ENCODE data around the gene ADAMTS7.

Gene ADAMTS7

GRCh38 chr15:78715930-78716329 is 95.3 kb downstream of the ADAMTS7 start:
- in situ Hi-C loops (cut with HindIII; ENCODE audit: low pct_ligation_motif_present, low pct_unique_long_range_greater_than_20kb, low sequenced_read_pairs) = no loop called here

GRCh38 chr15:78715434-78715833 is 95.8 kb downstream of the ADAMTS7 start:
- no peak for DNase-seq
- in situ Hi-C loops (cut with HindIII; ENCODE audit: low pct_ligation_motif_present, low pct_unique_long_range_greater_than_20kb, low sequenced_read_pairs) = no loop called here

More at GRCh38 chr15:78715930-78716329, 95.3 kb downstream of the ADAMTS7 start:
- no peak for DNase-seq

GRCh38 chr15:78714890-78715289 is 96.4 kb downstream of the ADAMTS7 start:
- DNase-seq = peak; percentile 7

GRCh38 chr15:78712797-78713515 is 98.3 kb downstream of the ADAMTS7 start:
- in situ Hi-C loops (cut with HindIII; ENCODE audit: low pct_ligation_motif_present, low pct_unique_long_range_greater_than_20kb, low sequenced_read_pairs) = no loop called here
- no peak for DNase-seq

More at GRCh38 chr15:78714890-78715289, 96.4 kb downstream of the ADAMTS7 start:
- in situ Hi-C loops (cut with HindIII; ENCODE audit: low pct_ligation_motif_present, low pct_unique_long_range_greater_than_20kb, low sequenced_read_pairs) = no loop called here

GRCh38 chr15:78711638-78712037 is 99.6 kb downstream of the ADAMTS7 start:
- no peak for DNase-seq
- in situ Hi-C loops (cut with HindIII; ENCODE audit: low pct_ligation_motif_present, low pct_unique_long_range_greater_than_20kb, low sequenced_read_pairs) = no loop called here

GRCh38 chr15:78709263-78709882 is 101.9 kb downstream of the ADAMTS7 start:
- DNase-seq = peak; percentile 49
- in situ Hi-C loops (cut with HindIII; ENCODE audit: low pct_ligation_motif_present, low pct_unique_long_range_greater_than_20kb, low sequenced_read_pairs) = no loop called here
